HG02970 (cell line): Measurements from ENCODE around the gene LHFPL6.

ENCODE experiments used
- ATAC-seq: cut with Tn5 transposase; IDR thresholded peaks from one replicate; pipeline ENCODE4 v1.9.1; 2021; ENCODE audit warnings: mild to moderate bottlenecking, moderate library complexity, moderate number of reproducible peaks; ENCODE audit not compliant: unreplicated experiment, low FRiP score

LHFPL6 gene

GRCh38 chr13:39483326-39483725, 119.7 kb downstream of the LHFPL6 start:
- ATAC-seq = no peak

GRCh38 chr13:39481491-39481890, 121.5 kb downstream of the LHFPL6 start:
- no peak for ATAC-seq

- no peak for ATAC-seq
These were observed 128.4 kb downstream of the LHFPL6 start for GRCh38 chr13:39474600-39474999.

GRCh38 chr13:39469676-39470075, 133.3 kb downstream of the LHFPL6 start:
- no peak for ATAC-seq

- ATAC-seq = no peak
These were observed 134.7 kb downstream of the LHFPL6 start for GRCh38 chr13:39468306-39468705.

- ATAC-seq = no peak
These were observed 139.4 kb downstream of the LHFPL6 start for GRCh38 chr13:39463611-39464010.

GRCh38 chr13:39462906-39463305, 140.1 kb downstream of the LHFPL6 start:
- no peak for ATAC-seq

GRCh38 chr13:39462428-39462827, 140.6 kb downstream of the LHFPL6 start:
- no peak for ATAC-seq

GRCh38 chr13:39461685-39462266, 141.2 kb downstream of the LHFPL6 start:
- no peak for ATAC-seq

GRCh38 chr13:39457274-39457673, 145.7 kb downstream of the LHFPL6 start:
- ATAC-seq = no peak

- no peak for ATAC-seq
These were observed 147.3 kb downstream of the LHFPL6 start for GRCh38 chr13:39455521-39456175.

- ATAC-seq = no peak
These were observed 150.2 kb downstream of the LHFPL6 start for GRCh38 chr13:39452834-39453233.

GRCh38 chr13:39452417-39452816, 150.6 kb downstream of the LHFPL6 start:
- no peak for ATAC-seq

GRCh38 chr13:39451860-39452301, 151.1 kb downstream of the LHFPL6 start:
- ATAC-seq = no peak

- no peak for ATAC-seq
These were observed 151.7 kb downstream of the LHFPL6 start for GRCh38 chr13:39451301-39451700.

- no peak for ATAC-seq
These were observed 152.8 kb downstream of the LHFPL6 start for GRCh38 chr13:39450176-39450575.

GRCh38 chr13:39448834-39449233, 154.2 kb downstream of the LHFPL6 start:
- no peak for ATAC-seq

GRCh38 chr13:39446865-39447264, 156.1 kb downstream of the LHFPL6 start:
- no peak for ATAC-seq

- no peak for ATAC-seq
These were observed 158.1 kb downstream of the LHFPL6 start for GRCh38 chr13:39444866-39445265.

GRCh38 chr13:39433651-39434050, 169.3 kb downstream of the LHFPL6 start:
- no peak for ATAC-seq

- no peak for ATAC-seq
These were observed 170.8 kb downstream of the LHFPL6 start for GRCh38 chr13:39432196-39432595.

GRCh38 chr13:39422845-39423565, 180.0 kb downstream of the LHFPL6 start:
- ATAC-seq = no peak
